Smooth muscle cell (in vitro differentiated cells): Measurements from ENCODE around the gene PPP2R3B. TPM values are rescaled to one million over a fixed set of nuclear protein-coding genes. Genes with fewer than 3 reads are reported as not detected.

Source experiments
- DNase-seq: peaks from one replicate; lab custom pipeline; 2025; ENCODE audit not compliant: unreplicated experiment; lab: John Stamatoyannopoulos, UW
- H2AFZ ChIP-seq: fragments of 200-600 bp; sonication (generic); 2 replicates; pipeline ENCODE4 v1.6.0; 2016; ENCODE audit warnings: antibody characterized with exemption, low read depth, mild to moderate bottlenecking
- H3F3A ChIP-seq: fragments of 200-600 bp; sonication (generic); 2 replicates; pipeline ENCODE4 v1.6.0; 2017; ENCODE audit warnings: antibody characterized with exemption, low read depth
- H3K27ac ChIP-seq: fragments of 200-600 bp; sonication (generic); 2 replicates; pipeline ENCODE4 v1.5.1; 2016; ENCODE audit warnings: low read depth, mild to moderate bottlenecking
- H3K27me3 ChIP-seq: fragments of 200-600 bp; sonication (generic); 2 replicates; pipeline ENCODE4 v1.6.1; 2016; ENCODE audit warnings: low read depth, mild to moderate bottlenecking
- H3K36me3 ChIP-seq: fragments of 200-600 bp; sonication (generic); 2 replicates; pipeline ENCODE4 v1.5.1; 2016; ENCODE audit warnings: low read depth
- H3K4me1 ChIP-seq: fragments of 200-600 bp; sonication (generic); 2 replicates; pipeline ENCODE4 v1.5.1; 2016; ENCODE audit warnings: low read depth
- H3K4me2 ChIP-seq: fragments of 200-600 bp; sonication (generic); 2 replicates; pipeline ENCODE4 v1.6.0; 2016; ENCODE audit warnings: mild to moderate bottlenecking
- H3K4me3 ChIP-seq: fragments of 200-600 bp; sonication (generic); 2 replicates; pipeline ENCODE4 v1.5.1; 2016; ENCODE audit warnings: mild to moderate bottlenecking
- H3K79me2 ChIP-seq: fragments of 200-600 bp; sonication (generic); 2 replicates; pipeline ENCODE4 v1.6.0; 2016; ENCODE audit warnings: low read depth, mild to moderate bottlenecking
- H3K9ac ChIP-seq: fragments of 200-600 bp; sonication (generic); 2 replicates; pipeline ENCODE4 v1.6.0; 2016; ENCODE audit warnings: low read depth
- H3K9me3 ChIP-seq: fragments of 200-600 bp; sonication (generic); replicated peaks from 2 replicates; pipeline ENCODE4 v1.5.1; 2016; ENCODE audit warnings: low read depth
- H4K20me1 ChIP-seq: fragments of 200-600 bp; sonication (generic); 2 replicates; pipeline ENCODE4 v1.6.0; 2016; ENCODE audit warnings: low read depth
- CTCF ChIP-seq: fragments of 200-600 bp; sonication (generic); IDR thresholded peaks from 2 replicates; pipeline ENCODE4 v1.5.1; 2017; ENCODE audit warnings: borderline replicate concordance, mild to moderate bottlenecking, antibody characterized with exemption; ENCODE audit not compliant: insufficient read depth, poor library complexity, severe bottlenecking
- WGBS: methylation state at CpG from one replicate; pipeline ENCODE4 v1.1.7; 2016; ENCODE audit warnings: low lambda C conversion rate; 5-methylcytosine and 5-hydroxymethylcytosine counted together
- polyA plus RNA-seq: library from polyadenylated mRNA; unstranded; fragments of >200 nt; fragmentation: Nextera tagmentation; extraction: Ambion mirVana; gene quantifications from 2 replicates; pipeline ENCODE4 v1.2.1, GENCODE V29; 2016
- total RNA-seq: library from RNA; depleted of rRNA; stranded (reverse); fragments of >200 nt; gene quantifications from 2 replicates; pipeline ENCODE4 v1.2.3, GENCODE V29; 2014

The PPP2R3B gene
- total and polyA plus RNA-seq, 2 experiments from 2014 or later: 15.2 to 25.1 TPM

GRCh38 chrX:344371-344901 lies 42.3 kb downstream of the PPP2R3B start:
- TF ChIP-seq CTCF: no peak
- Histone ChIP-seq H2AFZ (no peak overlapping the region), H3K4me1 (no peaks in the 10 kb centered on the region), H4K20me1 (no peaks in the 10 kb centered on the region), H3K27me3 (no peaks in the 10 kb centered on the region), H3K79me2 (no peaks in the 10 kb centered on the region), H3F3A (no peaks in the 10 kb centered on the region), H3K9ac (no peak overlapping the region), H3K4me3 (no peak overlapping the region), H3K27ac (no peak overlapping the region), H3K9me3 (no peaks in the 10 kb centered on the region), H3K4me2 (no peak overlapping the region), H3K36me3 (no peaks in the 10 kb centered on the region)
- no peak for DNase-seq
- 99% methylated on average over 38 of the region's 47 CpGs for WGBS

- Histone ChIP-seq H3K27me3 (no peaks in the 10 kb centered on the region), H4K20me1 (no peaks in the 10 kb centered on the region), H3K4me3 (no peak overlapping the region), H3K4me2 (no peak overlapping the region), H2AFZ (no peak overlapping the region), H3F3A (no peaks in the 10 kb centered on the region), H3K4me1 (no peaks in the 10 kb centered on the region), H3K9ac (no peak overlapping the region), H3K9me3 (no peaks in the 10 kb centered on the region), H3K27ac (no peak overlapping the region), H3K79me2 (no peaks in the 10 kb centered on the region), H3K36me3 (no peaks in the 10 kb centered on the region)
- no peak for TF ChIP-seq CTCF
- no peak for DNase-seq
- WGBS: 96% methylated on average over 22 of the region's 36 CpGs
These were observed 45.1 kb downstream of the PPP2R3B start for GRCh38 chrX:341541-342101.

- 91% methylated on average over 31 of the region's 52 CpGs for WGBS
- no peaks in the 10 kb centered on the region for H3K9me3 ChIP-seq
- DNase-seq: no peak
- no peaks in the 10 kb centered on the region for H3F3A ChIP-seq
- no peak for TF ChIP-seq CTCF
- H3K4me1 ChIP-seq: no peaks in the 10 kb centered on the region
- H3K27ac ChIP-seq: no peak overlapping the region
- no peak overlapping the region for H2AFZ ChIP-seq
- H3K36me3 ChIP-seq: no peaks in the 10 kb centered on the region
- no peak overlapping the region for H3K9ac ChIP-seq
- no peak overlapping the region for H3K4me3 ChIP-seq
- H3K4me2 ChIP-seq: no peak overlapping the region
- H3K27me3 ChIP-seq: no peaks in the 10 kb centered on the region
- no peaks in the 10 kb centered on the region for H3K79me2 ChIP-seq
- H4K20me1 ChIP-seq: no peaks in the 10 kb centered on the region
These were observed 45.9 kb downstream of the PPP2R3B start for GRCh38 chrX:340641-341423.
